GM19328 (cell line): ENCODE measurements around the gene TTLL12.

Source experiments
- ATAC-seq: cut with Tn5 transposase; IDR thresholded peaks from one replicate; pipeline ENCODE4 v1.9.1; 2021; ENCODE audit warnings: mild to moderate bottlenecking, moderate library complexity; ENCODE audit not compliant: unreplicated experiment

Gene TTLL12

GRCh38 chr22:43174941-43175531 is 11.9 kb downstream of the TTLL12 start:
- no peak for ATAC-seq

- no peak for ATAC-seq
These were observed 12.8 kb downstream of the TTLL12 start for GRCh38 chr22:43173976-43174720.

DNA sequence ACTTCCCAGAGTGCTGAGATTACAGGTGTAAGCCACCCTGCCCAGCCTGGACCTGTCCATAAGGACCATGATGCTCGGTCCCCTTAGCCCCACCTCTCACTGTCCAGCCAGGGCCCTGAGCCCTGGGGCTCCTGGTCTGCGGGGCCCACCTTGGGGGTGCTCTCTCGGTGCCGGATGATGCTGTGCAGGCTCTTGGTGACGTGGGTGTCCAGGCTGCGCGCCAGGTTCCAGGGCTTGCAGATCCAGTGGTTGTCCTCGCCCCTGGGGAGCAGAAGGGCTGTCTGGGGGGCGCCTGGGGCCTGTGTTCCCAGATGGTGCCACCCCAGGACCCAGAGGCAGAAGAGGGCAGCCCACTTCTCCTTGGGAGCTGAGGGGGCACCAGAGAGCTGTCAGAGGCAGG is 13.4 kb downstream of the TTLL12 start:
- no peak for ATAC-seq

DNA sequence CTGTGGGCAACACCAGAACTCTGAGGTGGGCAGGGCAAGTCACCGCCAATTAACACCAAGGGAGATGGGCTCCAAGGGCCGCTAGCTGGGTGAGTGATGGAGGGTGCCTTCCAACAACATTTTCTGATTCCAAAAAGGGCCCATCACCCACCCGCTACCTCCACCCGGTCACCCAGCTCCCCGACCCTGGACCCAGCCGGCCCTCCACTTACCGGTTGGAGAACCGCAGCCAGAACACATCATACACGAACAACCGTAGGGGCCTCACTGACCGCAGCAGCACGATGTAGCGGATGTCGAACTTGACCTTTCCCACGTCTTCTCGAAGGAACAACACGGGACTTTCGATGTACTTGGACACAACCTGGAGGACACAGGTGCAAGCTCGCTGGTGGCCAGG is 14.7 kb downstream of the TTLL12 start:
- ATAC-seq: no peak

DNA sequence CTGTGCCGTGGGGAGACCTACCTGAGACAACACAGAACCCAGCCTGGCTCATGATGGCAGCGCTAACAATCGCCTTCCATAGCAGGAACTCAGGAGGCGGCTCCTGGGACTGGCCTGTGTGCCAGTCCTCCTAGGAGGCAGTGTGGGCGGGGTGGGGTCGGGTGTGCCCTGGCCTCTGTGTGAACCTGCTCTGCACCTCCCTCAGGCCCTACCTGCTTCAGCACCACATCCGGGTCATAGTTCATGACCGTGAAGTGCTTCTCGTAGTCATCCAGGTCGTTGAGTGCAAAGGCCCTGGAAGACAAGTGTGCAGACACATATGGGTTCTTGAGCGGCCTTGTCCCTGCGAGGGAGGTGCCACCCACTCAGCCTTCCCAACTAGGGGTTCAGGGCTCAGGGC is 15.3 kb downstream of the TTLL12 start:
- ATAC-seq: no peak

DNA sequence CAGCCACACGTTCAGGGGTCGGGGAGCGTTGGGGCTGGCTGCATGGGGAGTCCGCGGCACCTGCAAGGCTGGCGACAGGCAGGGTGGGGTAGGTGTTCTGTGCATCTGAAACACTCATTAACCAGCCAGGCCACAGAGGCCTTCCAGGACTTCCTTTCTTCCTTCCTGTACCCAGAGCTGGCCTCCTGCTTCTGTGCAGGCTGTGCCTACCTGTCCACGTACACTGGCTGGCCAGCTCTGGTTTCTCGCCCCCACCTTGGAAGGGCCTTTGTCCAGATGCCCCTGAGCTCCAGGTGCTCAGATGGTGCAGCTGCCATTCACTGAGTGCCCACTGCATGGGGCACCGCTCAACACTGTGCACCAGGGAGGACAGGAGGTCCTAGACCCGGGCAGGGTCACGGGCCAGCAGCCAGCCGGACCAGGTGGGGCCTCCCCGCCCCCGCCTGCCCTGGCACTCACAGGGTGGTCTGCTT is 15.9 kb downstream of the TTLL12 start:
- ATAC-seq: no peak

DNA sequence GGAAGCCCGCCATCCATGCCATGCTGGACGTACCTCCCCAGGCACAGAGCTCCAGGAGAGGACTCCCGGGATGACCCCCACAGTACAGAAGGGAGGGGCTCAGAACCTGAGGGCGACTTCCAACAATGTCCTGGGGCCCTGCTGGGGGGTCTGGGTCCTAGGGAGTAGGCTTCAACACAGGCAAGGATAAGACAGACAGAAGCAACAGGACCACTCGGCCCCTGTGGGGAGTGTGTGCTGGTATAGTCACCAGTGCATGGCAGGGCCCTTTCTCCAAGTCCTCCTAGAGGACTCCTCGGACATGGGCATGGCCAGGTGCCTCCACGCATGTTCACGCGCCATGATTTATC is 16.8 kb downstream of the TTLL12 start:
- no peak for ATAC-seq

DNA sequence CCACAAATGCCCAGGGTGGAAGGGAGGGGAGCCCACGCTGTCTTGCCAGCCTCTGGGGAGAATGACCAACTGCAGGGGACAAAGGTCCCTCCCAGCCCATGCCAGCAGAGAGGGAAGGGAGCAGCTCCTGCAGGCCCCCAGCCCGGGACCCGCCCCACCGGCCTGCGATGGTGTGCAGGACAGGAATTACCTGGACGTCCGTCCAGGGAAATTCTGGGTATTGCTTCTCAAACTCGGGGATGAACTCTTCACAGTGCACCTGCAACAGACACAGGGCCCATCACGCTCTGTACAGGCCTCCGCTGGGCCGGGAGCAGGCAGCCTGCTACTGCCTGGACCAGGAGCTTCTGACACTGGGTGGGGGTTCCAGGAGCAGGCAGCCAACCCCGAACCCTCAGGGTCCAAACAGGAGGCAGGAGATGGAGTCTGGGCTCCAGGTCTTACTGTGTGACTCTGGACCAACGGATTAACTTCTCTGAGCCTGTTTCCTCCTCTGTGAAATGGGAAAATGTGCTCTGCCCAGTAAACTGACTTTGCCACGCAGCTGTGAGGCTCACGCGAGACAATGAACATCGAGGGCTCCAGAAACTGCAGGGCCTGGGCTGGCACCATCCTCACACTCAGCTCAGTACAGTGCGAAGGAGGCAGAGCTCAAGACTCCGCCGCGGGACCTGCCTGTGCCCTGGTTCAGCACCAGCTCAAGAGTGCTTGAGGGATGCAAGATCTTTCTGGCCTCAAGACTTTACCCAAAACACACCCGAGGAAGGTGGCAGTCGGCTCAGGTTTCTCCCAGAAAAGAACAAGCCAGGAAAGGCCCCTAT is 17.4 kb downstream of the TTLL12 start:
- ATAC-seq: no peak

DNA sequence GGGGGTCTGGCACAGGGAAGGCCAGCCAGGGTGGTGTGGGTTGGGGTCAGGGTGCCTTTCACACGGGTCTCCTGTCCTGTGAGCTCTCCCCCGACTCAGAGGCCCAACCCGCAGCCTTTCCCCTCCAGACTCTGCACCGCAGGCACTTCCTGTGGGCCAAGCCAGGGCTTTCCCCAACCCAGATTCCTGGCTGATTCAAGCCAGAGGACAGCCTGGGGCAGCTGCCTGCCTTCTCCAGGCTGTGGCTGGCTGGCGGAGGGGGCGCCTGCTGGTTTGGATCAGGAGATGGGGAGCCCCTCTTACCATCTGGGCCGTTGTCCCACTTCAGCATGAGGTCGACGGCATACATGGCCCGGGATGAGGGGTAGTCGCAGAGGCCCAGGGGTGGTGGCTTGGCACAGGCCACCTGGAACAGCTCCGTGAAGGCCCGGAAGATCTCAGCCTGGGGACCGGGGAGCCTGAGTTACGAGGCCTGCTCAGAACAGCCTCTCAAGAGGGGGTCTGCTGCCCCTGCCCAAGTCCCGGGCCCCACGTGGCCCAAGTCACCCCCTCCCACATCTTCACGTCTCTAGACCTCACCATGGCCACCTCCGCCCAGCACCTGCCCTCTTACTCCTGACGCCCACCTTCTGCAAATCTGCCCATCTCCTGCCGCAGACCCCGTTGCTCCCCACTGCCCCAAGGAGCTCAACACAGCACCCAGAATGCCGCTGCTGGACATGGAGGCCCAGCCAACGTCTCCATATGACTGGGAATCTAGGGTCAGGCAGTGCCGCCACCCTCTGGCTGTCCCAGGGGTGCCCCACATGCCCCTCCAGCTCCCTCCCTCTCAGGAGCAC is 18.2 kb downstream of the TTLL12 start:
- ATAC-seq: no peak

DNA sequence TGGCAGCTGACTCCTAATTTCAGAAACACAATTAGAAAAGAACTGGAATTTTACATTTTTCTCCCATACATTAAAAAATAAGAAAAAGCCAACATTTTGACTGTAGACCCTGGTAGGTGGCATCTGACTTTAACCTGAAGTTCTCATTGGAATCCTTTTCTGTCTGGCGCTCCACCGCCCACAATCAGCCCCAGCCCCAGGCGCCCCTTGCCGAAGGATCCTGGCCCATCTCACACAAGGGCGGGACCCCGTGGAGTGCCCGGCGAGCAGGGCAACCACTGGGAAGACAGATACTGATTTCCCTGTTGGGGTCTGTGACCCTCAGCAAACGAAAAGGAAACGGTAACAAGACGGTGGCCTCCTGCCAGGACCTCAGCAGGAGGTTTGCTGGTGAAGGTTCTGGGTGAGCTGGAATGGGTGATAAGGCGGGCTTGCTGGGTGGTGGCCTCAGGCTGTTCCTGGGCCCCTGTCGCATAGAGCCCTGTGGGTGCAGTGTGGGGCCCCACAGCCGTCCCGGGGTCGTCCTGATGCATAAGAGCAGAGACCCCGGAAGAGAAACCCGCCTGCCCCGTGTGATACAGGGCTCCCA is 19.8 kb downstream of the TTLL12 start:
- ATAC-seq: no peak

DNA sequence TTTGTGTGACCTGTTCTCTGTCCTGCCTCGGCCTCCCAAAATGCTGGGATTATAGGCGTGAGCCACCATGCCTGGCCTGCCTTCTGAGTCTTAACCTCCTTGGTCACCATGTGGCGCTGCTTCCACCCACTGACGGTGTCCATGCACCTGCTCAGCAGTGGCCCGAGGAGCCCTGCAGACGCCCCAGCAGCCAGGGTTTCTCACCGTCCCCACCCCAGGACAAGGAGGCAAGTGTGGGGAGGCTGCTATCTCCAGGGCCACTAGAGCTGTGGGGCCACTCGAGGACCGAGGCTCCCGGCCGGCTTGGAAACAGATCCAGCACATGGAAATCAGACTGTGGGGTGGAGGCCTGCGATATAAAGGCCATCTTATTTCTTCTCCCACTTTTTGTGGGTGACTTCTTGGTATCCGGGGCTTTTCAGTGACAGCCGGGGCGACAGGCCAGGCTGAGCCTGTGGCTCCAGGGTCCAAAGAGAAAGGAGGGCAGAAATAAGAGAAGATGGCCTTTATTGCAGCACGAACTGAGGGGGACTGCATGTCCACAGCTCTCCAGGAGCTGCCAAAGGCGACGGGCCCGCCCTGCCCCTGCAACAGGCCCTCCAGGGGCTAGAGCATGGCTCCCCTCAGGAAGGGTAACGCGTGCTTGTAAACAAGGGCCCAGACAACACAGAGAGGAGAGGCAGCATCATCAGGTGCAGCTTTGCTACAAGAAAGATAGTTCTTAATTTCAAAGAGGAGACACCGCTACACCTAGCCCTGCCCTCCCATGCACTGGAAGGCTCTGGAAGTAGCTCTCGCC is 20.6 kb downstream of the TTLL12 start:
- no peak for ATAC-seq

GRCh38 chr22:43164636-43165035 is 22.3 kb downstream of the TTLL12 start:
- ATAC-seq: no peak

DNA sequence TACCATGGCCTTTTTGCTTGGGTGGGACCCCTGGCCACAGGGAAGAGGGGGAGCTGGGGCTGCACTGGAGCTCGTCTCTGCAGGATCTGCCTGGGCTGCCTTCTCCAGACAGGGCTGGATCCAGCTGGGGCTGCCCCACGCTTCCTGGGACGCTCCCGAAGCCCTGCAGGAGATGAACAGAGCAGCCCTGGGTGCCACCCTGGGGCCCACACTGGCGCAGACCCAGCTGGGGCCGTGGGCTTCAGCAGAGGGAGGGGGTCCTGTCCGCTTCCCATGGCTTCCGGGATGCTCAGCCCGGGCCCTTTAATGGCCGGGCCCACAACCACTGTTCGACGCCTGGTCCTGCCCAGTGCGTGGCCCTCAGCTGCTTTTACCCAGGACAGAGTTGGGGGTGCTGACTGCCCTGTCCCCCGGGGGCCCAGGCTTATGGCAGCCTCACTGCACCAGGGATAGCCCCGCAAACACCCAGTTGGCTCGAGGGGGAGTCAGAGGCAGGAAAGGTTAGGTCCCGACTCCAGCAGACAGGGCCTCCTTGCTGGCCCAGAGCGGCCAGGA is 23.6 kb downstream of the TTLL12 start:
- ATAC-seq: no peak

DNA sequence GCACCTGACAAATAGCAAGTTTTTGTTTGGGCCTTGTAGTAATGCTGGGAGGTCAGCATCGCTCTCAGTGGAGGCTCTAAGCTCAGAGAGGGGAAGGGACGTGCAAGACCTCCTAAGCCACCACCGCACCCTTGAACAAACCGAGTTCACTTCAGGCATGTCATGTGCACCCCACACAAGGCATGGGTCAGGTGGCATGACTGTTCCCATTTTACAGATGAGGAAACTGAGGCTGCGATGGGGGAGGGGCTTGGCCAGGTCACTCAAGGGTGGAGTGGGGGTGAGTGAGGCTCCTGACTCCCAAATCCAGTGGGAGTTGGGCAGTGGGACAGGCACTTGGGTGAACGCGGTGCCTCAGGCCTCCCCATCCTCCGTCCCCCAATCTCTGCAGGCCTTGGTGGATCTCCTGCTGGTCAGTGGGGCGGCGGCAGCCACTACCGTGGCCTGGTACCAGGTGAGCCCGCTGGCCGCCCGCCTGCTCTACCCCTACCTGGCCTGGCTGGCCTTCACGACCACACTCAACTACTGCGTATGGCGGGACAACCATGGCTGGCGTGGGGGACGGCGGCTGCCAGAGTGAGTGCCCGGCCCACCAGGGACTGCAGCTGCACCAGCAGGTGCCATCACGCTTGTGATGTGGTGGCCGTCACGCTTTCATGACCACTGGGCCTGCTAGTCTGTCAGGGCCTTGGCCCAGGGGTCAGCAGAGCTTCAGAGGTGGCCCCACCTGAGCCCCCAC is 24.4 kb downstream of the TTLL12 start:
- no peak for ATAC-seq

DNA sequence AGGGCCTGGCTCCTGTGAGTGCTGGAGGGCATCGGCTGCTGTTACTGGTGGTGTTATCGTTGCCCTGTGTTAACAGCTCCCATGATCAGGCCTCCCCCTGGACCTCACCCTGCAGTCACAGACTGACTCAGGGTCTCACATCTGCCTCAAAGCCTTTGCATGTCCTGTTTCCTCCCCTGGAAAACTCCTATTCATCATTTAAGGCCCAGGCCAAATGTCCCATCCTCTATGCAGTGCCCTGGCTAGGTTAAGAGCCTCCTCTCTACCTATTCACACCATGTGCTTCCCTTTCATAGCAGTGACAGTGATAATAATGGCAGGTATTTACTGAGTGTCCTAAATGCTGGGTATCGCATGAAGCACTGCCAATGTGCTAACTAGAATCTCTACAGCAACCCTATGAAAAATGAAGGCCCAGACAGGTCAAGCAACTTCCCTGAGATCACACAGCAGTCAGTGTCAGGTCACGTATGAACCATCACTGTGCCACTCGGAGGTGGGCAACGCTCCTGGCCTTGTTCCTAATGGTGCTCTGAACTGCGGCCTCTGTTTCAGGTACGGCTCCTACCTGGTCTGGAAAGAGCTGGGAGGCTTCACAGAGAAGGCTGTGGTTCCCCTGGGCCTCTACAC is 26.3 kb downstream of the TTLL12 start:
- no peak for ATAC-seq

- ATAC-seq: no peak
These were observed 27.3 kb downstream of the TTLL12 start for GRCh38 chr22:43159484-43160178.

GRCh38 chr22:43158778-43159483 is 28.0 kb downstream of the TTLL12 start:
- no peak for ATAC-seq
